K562 treated with DMSO at 1 percent for 48 hours (cell line): Measurements from ENCODE around the gene GABRA4. TPM values are rescaled to one million over a fixed set of nuclear protein-coding genes. Genes with fewer than 3 reads are reported as not detected.

Source experiments
- total RNA-seq: library from RNA; unstranded; fragments of 300-600 nt; gene quantifications from 2 replicates; pipeline ENCODE4 v1.2.3, GENCODE V29; 2022; ENCODE audit warnings: low replicate concordance; ENCODE audit errors: extremely low read depth

GABRA4 gene
- total RNA-seq = not detected in 2 replicates

GRCh38 chr4:46993075-46994006 is at the start of gene GABRA4:
GABRA4 (minus strand) TSS chr4:46993581; CDS start chr4:46993424, 157 bp downstream.

GRCh38 chr4:47031011-47031678 is 37.8 kb upstream of the GABRA4 start, which contains the start of gene GABRB1:
GABRB1 (plus strand) TSS chr4:47031567.

GRCh38 chr4:46909078-46909477 is 84.3 kb downstream of the GABRA4 start, which contains the start of gene COX7B2:
COX7B2 (minus strand) TSS chr4:46909245; CDS start chr4:46735192, 174,053 bp downstream.

Other genes starting within 250 kb of the GABRA4 start
- gene COX7B2, start 84.3 kb downstream of the GABRA4 start, total RNA-seq = not detected in 2 replicates
- not detected in 2 replicates for gene GABRB1, start 38.0 kb upstream of the GABRA4 start, total RNA-seq